ENCODE data around the gene AUTS2. TPM values are rescaled to one million over a fixed set of nuclear protein-coding genes. Genes with fewer than 3 reads are reported as not detected.

Gene AUTS2
- total RNA-seq, 1 experiment from 2014 or later, result 2.5 TPM

DNA sequence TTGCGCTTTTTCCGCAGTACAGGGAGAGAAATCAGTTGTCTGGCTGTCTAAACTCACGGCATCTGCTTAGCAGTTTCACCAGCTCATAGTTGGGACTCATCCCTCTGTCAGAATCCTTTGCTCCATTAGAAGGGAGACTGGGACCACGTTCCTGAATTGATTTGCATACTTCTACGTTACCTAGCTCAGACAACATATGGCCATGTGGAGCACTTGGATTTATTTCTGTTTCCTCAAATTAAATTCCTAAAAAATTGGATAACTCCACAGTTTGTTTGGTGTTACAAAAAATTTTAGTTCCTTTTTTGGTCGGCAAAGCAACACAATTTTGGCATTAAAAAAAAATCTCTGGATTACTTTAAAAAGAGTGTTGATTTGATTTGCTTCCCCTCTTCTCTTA lies 614.0 kb downstream of the AUTS2 start:
- POLR2A ChIA-PET, result no interaction called here
- intact Hi-C loops (cut with micrococcal nuclease; ENCODE audit: unreplicated experiment), result no loop called here
- Histone ChIP-seq H3K4me1 (ENCODE audit: control insufficient read depth, insufficient read depth, low read length) (no peaks in the 10 kb centered on the region), H3K27ac (ENCODE audit: low read length) (no peak overlapping the region), H3K9me3 (ENCODE audit: control insufficient read depth, insufficient read depth, low read depth, low read length) (no peaks in the 10 kb centered on the region), H3K27me3 (ENCODE audit: control insufficient read depth, insufficient read depth, low read length) (no peaks in the 10 kb centered on the region), H3K36me3 (ENCODE audit: control insufficient read depth, insufficient read depth, low read length) (no peaks in the 10 kb centered on the region), H3K4me3 (ENCODE audit: low read depth in 2 of 2, low read length in 2 of 2) (no peak overlapping the region)
- in situ Hi-C loops (cut with HindIII; ENCODE audit: low pct_unique_long_range_greater_than_20kb, low sequenced_read_pairs), result no loop called here
- CTCF ChIA-PET, result no interaction called here
- BruUV-seq (replicated peaks), result no TSS peak
- DNase-seq (ENCODE audit: low read depth, low spot score) (no peak), ATAC-seq (no peak)
- TF ChIP-seq CTCF (IDR thresholded peaks at IDR 0.05) (no peak), REST (IDR thresholded peaks at IDR 0.05; ENCODE audit: insufficient read depth in 1 of 2, low read depth in 2 of 2, low read length in 1 of 2) (no peak), SIN3A (IDR thresholded peaks at IDR 0.05; ENCODE audit: borderline replicate concordance, insufficient read depth, low read depth, low read length) (no peak), POLR2AphosphoS5 (IDR thresholded peaks at IDR 0.05; ENCODE audit: low read depth, low read length) (no peak), TCF7L2 (IDR thresholded peaks at IDR 0.05; ENCODE audit: low read depth, low read length) (no peak)

- no TSS peak for BruUV-seq (replicated peaks)
- H3K4me1 ChIP-seq (ENCODE audit: control insufficient read depth, insufficient read depth, low read length), result no peaks in the 10 kb centered on the region
- in situ Hi-C loops (cut with HindIII; ENCODE audit: low pct_unique_long_range_greater_than_20kb, low sequenced_read_pairs), result no loop called here
These were observed 615.8 kb downstream of the AUTS2 start for GRCh38 chr7:70214071-70214470.

More at GRCh38 chr7:70214071-70214470, 615.8 kb downstream of the AUTS2 start:
- Histone ChIP-seq H3K9me3 (ENCODE audit: control insufficient read depth, insufficient read depth, low read depth, low read length) (no peaks in the 10 kb centered on the region), H3K4me3 (ENCODE audit: low read depth in 2 of 2, low read length in 2 of 2) (no peak overlapping the region), H3K27me3 (ENCODE audit: control insufficient read depth, insufficient read depth, low read length) (no peaks in the 10 kb centered on the region), H3K27ac (ENCODE audit: low read length) (no peak overlapping the region), H3K36me3 (ENCODE audit: control insufficient read depth, insufficient read depth, low read length) (no peaks in the 10 kb centered on the region)
- ATAC-seq (no peak), DNase-seq (ENCODE audit: low read depth, low spot score) (no peak)
- ChIA-PET CTCF (no interaction called here), POLR2A (no interaction called here)
- no peak for TF ChIP-seq SIN3A (IDR thresholded peaks at IDR 0.05; ENCODE audit: borderline replicate concordance, insufficient read depth, low read depth, low read length)
- TF ChIP-seq CTCF (IDR thresholded peaks at IDR 0.05), result no peak
- no peak for TF ChIP-seq POLR2AphosphoS5 (IDR thresholded peaks at IDR 0.05; ENCODE audit: low read depth, low read length)
- no peak for TF ChIP-seq REST (IDR thresholded peaks at IDR 0.05; ENCODE audit: insufficient read depth in 1 of 2, low read depth in 2 of 2, low read length in 1 of 2)
- TF ChIP-seq TCF7L2 (IDR thresholded peaks at IDR 0.05; ENCODE audit: low read depth, low read length), result no peak
- intact Hi-C loops (cut with micrococcal nuclease; ENCODE audit: unreplicated experiment), result no loop called here

Measured in Panc1 (cell line).